ENCODE results near the gene LITAF. TPM values are rescaled to one million over a fixed set of nuclear protein-coding genes. Genes with fewer than 3 reads are reported as not detected.
A peak's percentile ranks its signal among the peaks of the same experiment; 100 is the strongest.

Gene LITAF
- 40.5 TPM for total RNA-seq
- long read RNA-seq, transcript LITAF-221 (4 exons, 2,467 nt), result major isoform, 14 of 35 reads
- long read RNA-seq, partial matches to known transcripts, result 7 of 35 reads
- long read RNA-seq, other reads (novel, unspliced or antisense), result 9 of 35 reads

DNA sequence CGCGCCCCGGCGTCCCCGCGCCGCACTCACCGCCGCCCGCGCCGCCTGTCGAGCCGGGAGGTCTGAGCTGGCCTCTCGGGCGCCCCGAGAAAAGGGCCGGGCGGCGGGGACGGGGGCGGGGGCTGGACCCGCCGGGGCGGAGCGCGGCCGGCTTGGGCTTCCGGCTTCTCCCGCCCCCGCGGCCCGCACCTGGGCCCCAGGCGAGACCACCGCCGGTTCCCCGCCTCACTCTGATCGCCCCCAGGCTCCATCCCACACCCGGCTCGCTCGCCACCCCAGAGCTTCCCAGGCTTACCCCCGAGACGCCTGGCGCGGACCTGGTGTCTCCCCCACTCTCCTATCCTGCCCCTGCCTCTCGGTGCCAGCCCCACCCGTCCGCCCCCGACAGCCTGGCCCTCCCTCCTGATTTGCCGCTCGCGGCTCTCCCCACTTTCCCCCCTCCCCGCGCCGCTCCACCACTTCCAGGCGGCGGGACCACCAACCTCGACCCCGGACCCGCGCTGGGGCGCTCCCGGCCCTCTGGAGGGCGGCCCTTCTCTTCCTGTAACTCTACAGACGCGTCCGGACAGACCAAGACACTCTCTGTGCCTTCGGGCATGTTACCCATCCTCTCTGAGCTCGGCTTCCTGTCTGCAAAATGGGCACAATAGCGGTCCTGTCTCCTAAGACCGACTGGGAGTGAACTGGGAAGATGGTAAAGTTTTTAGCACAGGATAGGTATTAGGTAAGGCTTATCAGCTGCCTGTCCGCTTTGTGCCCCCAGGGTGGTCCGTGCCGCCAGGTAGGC lies at the start of gene LITAF:
Gene LITAF (minus strand): TSS at position 64 of the 787 bp plus-strand sequence. CDS start 30,189 bp downstream, outside the sequence.
- peak; percentile 84 for DNase-seq (ENCODE audit: low spot score)
- intact Hi-C loops (cut with DNase I), result loop anchor here (5.0 kb wide), 2 partner anchors 40 to 55 kb away; no protein-coding TSS in a partner anchor

DNA sequence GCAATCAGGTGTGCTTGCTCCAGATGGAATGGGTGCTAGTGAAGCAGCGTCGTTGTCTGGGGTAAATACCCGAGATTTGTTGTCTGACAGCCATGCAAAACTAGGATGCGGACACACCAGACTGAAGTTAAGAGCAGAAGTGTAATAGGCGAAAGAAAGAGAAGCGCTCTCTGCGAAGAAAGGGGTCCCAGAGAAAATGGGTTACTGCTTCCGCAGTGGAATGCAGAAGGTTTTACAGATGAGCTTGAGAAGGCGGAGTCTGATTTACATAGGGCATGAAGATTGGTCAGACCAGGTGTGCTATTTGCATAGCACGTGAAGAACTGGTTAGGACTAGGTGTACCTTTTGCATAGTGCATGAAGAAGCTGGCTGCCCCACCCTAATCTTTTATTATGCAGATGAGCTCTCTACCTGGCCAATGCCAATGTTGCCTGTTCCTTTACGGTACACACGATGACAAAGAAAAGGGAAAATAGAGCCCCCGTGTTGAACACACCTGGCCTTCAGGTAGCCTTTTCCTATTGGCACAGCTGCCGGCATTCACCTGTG lies 49.5 kb upstream of the LITAF start:
- intact Hi-C loops (cut with DNase I), result no loop called here
- DNase-seq (ENCODE audit: low spot score), result no peak

GRCh38 chr16:11635679-11636171 lies 49.0 kb upstream of the LITAF start:
- intact Hi-C loops (cut with DNase I), result no loop called here
- DNase-seq (ENCODE audit: low spot score), result no peak

GRCh38 chr16:11635113-11635652 lies 48.5 kb upstream of the LITAF start:
- intact Hi-C loops (cut with DNase I), result no loop called here
- DNase-seq (ENCODE audit: low spot score), result no peak

- DNase-seq (ENCODE audit: low spot score), result no peak
- intact Hi-C loops (cut with DNase I), result no loop called here
These were observed 47.6 kb upstream of the LITAF start for GRCh38 chr16:11634312-11634711.

- DNase-seq (ENCODE audit: low spot score), result no peak
- intact Hi-C loops (cut with DNase I), result no loop called here
These were observed 46.4 kb upstream of the LITAF start for GRCh38 chr16:11633113-11633512.

- DNase-seq (ENCODE audit: low spot score), result no peak
These were observed 45.8 kb upstream of the LITAF start for GRCh38 chr16:11632455-11632939.

GRCh38 chr16:11631214-11631613 lies 44.5 kb upstream of the LITAF start:
- intact Hi-C loops (cut with DNase I), result no loop called here
- DNase-seq (ENCODE audit: low spot score), result no peak

More at GRCh38 chr16:11632455-11632939, 45.8 kb upstream of the LITAF start:
- intact Hi-C loops (cut with DNase I), result no loop called here

GRCh38 chr16:11630768-11631056 lies 44.0 kb upstream of the LITAF start:
- intact Hi-C loops (cut with DNase I), result no loop called here
- DNase-seq (ENCODE audit: low spot score), result no peak

DNA sequence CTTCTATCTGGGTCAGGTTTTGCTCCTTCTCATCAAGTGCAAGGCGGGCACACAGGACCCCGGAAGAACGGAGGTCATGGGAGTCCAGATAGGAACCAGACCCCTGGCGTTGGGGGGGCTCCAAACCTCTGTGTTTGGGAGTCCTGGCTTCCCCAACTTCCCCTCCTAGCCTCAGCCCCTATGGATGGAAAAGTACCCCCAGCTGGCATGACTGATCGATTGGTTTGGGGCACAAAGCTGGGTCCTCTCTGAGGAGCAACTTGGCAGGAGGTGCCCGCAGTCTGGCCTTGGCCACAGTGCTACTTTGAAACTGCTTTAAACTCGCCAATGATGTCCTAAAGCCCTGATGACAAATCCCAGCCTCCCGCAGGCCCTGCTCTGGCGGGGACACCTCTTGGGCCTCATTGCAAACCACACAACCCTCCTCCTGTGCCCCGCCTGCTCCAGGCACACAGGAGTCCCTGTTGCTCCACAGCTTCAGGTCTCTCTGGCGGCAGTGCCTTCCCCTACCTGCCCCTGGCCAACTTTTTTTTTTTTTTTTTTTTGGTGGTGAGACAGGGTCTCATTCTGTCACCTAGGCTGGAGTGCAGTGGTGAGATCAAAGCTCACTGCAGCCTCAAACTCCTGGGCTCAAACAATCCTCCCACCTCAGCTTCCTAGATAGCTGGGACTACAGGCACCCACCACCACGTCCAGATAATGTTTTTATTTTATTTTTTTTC lies 43.5 kb upstream of the LITAF start:
- no peak for DNase-seq (ENCODE audit: low spot score)
- intact Hi-C loops (cut with DNase I), result no loop called here

DNA sequence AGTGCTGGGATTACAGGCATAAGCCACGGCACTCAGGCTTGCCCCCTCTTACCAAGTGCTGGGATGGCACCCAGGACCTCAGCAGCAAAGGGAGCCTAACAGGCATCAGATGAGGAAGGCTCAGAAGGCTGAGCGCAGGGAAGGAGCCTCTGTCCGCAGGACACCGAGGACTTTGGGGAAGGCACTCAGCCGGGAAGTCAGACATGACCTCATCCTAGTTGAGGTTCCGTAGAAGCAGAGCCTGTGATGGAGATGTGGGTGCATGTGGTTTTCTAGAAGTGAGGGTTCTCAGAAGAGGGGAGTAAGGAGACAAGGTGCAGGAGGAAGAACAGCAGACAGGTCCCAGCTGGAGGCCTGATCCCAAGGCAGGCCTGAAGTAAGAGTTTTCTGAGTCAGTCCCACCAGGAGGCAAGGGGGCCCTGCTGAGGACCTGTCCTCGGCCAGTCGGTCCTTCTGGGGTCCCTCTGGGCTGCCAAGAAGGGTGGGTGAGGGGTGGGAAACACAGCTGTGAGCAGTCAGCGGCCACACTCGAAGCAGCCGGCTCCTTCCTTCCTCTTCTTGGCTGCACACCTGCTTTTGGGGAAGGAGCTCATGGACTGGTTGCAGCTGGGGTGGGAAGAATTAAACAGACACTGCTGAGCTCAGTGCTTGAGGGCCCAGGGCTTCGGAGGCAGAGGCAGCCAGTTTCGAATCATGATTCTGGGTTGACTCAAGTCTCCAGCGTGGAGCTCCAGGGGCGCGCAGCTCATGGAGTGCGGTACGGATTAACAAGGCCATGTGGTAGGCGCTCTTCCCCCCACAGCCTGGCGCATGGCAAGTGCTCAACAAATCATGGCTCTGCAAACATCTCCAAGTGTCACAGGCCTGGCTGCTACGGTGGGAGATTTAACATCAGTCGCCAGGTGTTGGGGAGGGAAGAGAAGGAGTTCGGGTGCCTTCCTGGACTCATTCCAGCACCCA lies 42.6 kb upstream of the LITAF start:
- intact Hi-C loops (cut with DNase I), result loop anchor here (5.0 kb wide), 1 partner anchor 42 kb away; the partner anchor contains the start of gene LITAF
- peak; percentile 83 for DNase-seq (ENCODE audit: low spot score)

DNA sequence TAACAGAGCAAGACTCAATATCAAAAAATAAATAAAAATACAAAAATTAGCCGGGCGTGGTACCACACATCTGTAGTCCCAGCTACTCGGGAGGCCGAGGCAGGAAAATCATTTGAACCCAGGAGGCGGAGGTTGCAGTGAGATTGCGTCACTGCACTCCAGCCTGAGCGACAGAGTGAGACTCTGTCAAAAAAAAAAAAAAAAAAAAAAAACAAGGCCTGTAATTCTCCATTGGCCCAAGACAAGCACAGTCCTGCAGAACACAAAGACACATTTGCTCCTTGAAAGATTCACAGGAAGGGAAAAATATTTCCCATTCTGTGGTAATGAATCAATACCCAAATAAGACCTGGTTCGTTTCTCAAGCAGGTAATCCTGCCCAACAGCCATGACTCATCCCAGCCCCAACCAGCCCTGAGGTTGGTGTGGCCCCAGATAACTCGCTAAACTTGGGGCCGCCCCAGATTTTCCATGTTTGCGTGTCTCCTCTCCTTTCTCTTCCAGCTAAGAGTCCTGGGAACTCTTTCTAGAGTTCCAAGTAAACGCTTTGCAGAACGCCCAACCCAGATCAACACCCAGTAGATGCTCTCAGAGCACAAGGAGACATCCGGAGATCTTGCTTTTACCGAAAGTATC lies 41.2 kb upstream of the LITAF start:
- no peak for DNase-seq (ENCODE audit: low spot score)
- intact Hi-C loops (cut with DNase I), result loop anchor here (5.0 kb wide), 1 partner anchor 41 kb away; the partner anchor contains the start of gene LITAF

DNA sequence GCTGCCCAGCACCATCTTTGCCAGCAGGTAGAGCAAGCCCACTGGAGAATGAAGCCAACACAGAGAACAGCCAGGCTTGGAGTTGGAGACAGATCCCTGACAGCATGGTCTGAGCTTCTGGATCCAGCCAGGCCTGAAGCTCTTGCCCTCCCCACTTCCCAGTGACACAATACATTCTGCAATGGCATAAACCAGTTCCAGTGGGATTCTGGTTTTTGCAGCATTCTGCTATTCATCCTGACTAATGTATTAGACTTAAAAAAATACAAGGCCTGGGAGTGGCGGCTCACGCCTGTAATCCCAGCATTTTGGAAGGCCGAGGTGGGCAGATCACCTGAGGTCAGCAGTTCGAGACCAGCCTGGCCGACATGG lies 40.6 kb upstream of the LITAF start:
- no peak for DNase-seq (ENCODE audit: low spot score)
- intact Hi-C loops (cut with DNase I), result loop anchor here (5.0 kb wide), 1 partner anchor 40 kb away; the partner anchor contains the start of gene LITAF

GRCh38 chr16:11626657-11627291 lies 40.1 kb upstream of the LITAF start:
- no peak for DNase-seq (ENCODE audit: low spot score)

GRCh38 chr16:11625769-11626168 lies 39.0 kb upstream of the LITAF start:
- no peak for DNase-seq (ENCODE audit: low spot score)
- intact Hi-C loops (cut with DNase I), result loop anchor here (5.0 kb wide), 1 partner anchor 38 kb away; the partner anchor contains the start of gene LITAF

More at GRCh38 chr16:11626657-11627291, 40.1 kb upstream of the LITAF start:
- intact Hi-C loops (cut with DNase I), result loop anchor here (5.0 kb wide), 1 partner anchor 39 kb away; the partner anchor contains the start of gene LITAF

DNA sequence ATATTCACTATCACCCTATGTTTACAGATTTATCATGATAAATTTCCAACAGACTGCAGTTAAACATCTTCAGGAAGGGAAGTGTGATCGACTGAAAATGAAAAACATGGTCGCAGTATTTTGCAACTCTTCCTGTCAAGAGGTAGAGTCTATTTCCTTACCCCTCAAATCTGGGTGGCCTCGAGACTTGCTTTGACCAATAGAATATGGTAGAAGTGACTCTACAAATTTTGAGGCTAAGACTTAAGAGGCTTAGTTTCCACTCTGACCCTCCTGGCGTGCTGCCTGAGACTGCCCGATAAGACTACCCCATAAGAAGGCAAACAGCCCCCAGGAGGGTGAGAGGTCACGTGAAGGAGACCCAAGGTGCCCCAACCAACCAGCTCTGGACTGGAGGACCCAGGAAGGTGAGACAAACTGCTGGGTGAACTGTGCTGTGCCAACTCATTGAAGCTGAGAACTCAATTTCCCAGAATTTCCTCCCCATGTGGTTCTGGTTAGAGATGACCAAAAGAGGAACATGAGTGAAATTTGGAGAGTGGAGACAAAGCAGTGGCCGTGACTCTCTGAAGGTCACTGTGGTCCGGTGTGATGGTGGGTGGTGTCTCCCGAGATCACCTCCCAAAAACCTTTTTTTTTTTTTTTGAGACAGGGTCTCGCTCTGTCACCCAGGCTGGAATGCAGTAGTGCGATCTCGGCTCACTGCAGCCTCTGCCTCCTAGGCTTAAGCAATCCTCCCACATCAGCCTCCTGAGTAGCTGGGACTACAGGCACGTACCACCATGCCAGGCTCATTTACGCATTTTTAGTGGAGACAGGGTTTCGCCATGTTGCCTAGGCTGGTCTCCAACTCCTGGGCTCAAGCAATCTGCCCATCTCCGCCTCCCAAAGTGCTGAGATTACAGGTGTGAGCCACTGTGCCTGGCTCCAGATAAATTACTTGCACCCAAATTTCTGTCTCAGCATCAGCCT lies 38.2 kb upstream of the LITAF start:
- intact Hi-C loops (cut with DNase I), result loop anchor here (5.0 kb wide), 1 partner anchor 38 kb away; the partner anchor contains the start of gene LITAF
- DNase-seq (ENCODE audit: low spot score), result no peak
